Stimulated activated CD4-positive, alpha-beta T cell treated with anti-CD3 and anti-CD28 coated beads, TNF-alpha, amount 100 ng/mL, for 4 hours (primary cell): ENCODE measurements around the gene CDC14A.

Experiments
- DNase-seq, 3 experiments: peaks; one replicate each; pipeline ENCODE4 v3.0.0-alpha.2; 2020; ENCODE audit warnings: low read depth in 3 of 3

The CDC14A gene

DNA sequence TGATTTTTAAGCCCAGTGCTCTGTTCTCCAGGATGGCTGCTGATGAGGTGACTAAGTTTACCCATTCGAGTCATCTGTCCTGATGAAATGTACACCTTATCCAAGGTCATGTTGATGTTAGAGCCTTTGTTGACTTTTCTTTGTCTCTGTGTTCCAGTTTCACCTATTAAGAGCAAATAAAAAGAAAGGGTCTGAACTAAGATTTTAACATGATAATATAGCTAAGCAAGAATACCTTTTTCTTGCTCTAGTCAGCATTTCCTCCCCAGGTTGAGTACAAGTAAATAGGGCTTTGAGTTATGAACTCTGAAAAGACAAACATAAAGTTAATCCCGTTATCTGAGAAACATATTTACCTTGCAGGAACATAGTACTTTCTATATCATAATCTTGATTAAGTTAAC is 133.6 kb downstream of the CDC14A start:
- DNase-seq = no peak

DNA sequence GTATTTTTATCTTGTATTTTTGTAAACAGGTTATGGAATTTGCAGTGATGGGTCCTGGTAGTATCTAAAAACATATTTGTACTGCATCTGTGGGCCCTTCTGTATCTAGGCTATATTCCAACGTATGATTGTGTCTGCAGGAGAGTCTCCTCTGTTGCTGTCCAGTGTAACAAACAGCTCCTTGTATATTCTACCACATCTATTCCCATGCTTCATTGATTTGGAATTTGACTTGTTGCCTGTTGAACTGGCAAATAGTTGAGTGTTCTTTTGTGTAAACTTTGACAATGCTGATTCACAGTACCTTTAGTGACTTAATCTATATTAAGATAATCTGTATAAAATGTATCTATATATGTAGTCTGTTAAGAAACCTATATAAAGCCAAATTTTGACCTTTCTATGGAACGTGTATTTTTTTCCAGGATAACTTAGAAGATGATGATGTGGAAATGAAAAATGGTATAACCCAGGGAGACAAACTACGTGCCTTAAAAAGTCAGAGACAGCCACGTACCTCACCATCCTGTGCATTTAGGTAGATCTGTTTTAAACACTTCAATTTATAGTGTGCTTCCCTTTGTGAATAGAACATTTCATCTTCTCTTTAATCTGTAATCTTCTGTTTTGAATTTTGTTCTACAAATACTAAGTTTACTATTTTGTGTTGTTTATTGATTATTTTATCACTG is 142.2 kb downstream of the CDC14A start:
- DNase-seq = no peak

DNA sequence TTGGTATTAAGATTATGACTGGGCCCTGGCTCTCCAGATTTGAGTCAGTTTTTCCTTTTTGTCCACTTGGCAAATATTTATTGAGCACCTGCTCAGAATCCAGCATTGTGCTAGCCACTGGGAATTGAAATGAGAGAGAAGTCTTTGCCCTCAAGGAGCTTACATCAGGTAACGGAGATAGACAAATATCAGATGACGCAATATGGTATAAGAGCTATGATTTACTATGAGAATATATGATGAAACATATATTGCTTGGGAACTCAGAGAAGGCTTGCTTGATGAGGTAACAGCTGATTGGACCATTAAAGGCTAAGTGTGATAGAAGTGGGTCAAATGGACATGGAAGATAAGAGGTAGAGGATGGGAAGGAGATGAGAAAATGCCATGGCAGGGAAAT is 144.6 kb downstream of the CDC14A start:
- DNase-seq = no peak

DNA sequence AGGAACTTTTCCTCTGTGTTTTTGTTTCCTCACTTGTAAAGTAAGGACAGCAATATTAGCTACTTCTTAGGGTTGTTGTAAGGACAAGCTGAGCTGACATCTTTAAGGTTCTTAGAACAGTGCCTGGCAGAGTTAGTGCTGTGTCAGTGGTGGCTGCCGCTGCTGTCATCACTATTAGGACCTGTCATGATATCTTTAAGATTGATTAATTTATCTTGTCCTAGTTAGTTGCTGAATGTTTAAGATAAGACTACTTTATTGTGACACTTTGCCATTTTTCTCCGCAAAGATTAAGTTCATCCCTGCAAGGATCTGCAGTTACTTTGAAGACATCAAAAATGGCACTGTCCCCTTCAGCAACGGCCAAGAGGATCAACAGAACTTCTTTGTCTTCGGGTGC is 145.5 kb downstream of the CDC14A start:
- no peak for DNase-seq

DNA sequence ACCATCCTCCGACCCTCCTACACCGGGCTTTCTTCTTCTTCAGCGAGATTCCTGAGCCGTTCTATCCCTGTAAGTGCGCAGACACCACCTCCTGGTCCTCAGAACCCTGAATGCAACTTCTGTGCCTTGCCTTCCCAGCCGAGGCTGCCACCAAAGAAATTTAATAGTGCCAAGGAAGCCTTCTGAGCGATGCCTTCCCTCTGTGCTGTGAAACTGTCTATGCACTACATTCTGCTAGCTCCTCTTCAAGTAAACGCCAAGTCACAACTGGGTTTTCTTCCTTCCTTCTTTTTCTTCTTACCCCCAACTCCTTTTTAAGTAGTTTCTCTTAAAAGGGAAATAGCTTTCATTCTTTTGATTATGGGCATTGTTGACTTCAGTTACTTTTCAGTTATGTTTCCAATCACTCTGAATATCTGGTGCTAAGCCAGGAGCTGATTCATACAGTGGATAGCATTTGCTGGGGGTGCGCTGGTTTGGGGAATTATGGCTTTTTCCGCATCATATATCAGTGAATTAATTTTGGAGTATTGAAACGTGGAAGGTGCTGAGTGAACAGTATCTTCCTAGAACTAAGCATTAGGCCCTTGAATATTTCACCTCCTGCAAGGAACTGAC is 147.0 kb downstream of the CDC14A start:
- DNase-seq = no peak

DNA sequence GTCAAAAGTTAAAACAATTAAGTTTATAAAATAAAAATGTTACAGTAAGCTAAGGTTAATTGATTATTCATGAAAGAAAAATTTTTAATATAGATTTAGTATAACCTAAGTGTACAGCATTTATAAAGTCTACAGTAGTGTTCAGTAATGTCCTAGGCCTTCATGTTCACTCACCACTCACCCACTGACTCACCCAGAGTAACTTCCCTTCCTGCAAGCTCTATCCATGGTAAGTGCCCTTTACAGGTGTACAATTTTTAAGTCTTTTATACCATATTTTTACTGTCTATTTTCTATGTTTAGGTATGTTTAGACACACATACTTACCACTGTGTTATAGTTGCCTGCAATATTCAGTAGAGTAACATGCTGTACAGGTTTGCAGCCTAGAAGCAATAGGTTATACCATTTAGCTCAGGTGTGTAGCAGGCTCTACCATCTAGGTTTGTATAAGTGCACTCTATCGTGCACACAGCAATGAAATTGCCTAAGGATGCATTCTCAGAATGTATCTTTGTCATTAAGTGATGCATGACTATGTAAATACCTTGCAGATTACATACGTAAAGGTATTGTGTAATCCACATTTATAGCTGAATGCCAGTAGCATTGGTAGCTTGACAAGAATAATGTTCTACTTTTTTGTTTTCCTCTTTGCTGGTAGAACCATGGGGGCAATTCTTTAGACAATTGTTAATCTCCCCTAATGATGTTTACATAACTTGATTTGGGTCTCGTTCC is 149.9 kb downstream of the CDC14A start:
- no peak for DNase-seq

DNA sequence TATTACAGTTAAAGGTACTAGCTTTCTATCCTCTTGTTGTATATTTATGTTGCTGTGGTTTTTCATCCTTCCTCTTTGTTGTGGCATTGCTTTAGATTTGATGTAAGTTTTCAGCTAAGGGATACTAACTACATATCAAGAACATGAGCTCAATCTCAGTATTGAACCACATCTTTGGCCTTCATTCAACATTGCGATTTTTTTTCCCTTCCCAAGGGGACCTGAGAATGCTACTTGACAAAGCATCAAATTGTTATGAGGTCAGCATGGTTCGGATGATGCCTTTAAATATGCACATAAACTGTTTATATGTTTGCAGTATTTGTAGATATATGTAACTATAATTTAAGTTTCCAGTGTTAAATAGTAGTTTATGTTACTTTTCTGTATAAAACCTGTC is 153.9 kb downstream of the CDC14A start:
- no peak for DNase-seq

DNA sequence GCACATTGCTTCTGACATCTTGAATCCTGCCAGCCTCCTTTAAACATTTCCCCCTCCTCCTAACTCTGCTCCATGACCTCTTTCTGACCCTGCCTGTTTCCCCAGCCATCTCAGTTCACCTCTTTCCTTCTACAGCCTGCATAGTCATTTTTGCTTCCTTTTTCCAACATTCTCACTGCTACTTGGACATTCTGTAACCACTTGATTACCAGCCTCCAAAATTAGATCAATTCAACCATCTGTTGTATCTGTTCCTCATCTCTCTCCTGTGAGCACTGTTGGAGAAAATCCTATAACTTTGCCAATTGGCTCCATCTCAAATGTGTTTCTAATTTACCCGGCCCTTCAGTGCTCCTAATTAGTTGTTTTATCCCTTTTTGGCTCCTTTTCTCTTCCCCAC is 158.1 kb downstream of the CDC14A start:
- DNase-seq = no peak

DNA sequence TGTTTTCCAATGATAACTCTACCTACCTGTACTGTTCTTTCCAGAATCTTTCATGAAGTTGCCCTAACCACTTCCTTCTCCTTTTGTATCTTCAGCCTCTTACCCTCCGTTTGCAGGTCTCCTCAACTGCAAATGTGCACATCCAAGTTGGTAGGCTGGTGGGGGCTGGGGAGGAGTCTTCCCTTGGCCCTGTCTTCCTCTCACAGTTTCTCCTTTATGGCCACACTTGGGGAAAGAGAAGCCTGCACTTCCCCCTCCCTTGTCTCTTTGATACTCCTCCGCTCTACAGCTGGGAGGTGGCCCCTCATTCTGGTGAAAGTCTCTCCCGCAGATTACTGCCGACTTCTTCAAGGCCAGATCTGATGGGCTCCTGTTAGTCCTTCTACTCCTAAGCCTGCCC is 158.8 kb downstream of the CDC14A start:
- DNase-seq = no peak

DNA sequence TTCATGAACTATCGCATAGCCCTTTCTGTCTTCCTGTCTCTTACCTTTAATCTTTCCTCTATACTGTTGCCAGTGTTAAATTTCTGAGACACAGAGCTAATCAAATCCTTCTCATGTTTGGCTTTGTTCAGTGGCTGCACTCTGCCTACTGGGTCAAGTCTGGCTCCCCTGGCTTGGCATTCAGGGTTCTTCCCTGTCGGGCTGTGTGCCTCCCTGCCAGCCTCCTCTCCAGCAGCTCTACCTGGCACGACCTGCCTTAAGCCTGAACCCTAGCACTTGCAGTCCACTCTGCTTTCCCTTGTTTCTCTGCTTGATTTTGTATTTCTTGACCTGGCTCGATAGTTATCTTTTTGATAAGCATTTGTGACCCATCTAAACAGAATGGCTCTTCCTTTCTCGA is 159.5 kb downstream of the CDC14A start:
- no peak for DNase-seq

DNA sequence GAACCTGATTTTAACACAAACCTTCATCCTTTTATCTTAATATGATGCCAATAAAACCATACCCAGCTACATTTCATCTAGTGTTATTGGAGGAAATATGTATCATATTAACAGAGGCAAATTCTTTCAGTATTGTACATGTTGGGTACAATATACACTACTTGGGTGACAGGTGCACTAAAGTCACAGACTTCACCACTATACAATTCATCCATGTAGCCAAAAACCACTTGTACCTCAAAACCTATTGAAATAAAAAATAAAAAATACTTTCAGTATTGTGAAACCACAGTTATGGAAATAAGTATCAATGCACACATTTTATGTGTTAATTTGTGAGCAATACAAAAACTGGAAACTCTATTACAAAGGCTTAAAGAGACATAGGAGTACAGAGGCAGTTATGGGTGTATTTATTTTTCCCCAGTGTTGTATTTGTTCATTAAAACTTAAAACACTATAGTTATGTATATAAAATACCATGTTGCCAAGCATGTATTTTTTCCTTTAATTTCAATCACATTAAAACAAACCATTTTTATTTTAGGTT is 160.6 kb downstream of the CDC14A start:
- no peak for DNase-seq

DNA sequence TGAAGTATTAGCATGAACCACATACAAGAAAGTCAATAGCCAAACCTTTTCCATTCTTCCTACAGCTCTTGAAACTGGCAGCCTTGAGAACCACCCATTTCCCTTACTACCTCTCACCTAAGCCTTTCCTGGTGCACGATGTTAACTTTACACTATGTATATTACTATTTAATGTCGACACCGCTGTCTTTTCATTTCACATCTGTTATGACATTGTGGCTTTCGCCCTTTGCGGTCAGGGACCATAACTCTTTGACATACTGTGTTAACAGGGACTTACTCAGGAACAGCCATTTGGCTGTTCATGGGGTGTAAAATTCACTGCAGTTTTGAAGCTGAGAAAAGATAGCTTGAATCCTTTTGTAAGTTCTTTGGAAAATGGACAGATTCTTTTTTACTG is 164.6 kb downstream of the CDC14A start:
- DNase-seq = no peak

DNA sequence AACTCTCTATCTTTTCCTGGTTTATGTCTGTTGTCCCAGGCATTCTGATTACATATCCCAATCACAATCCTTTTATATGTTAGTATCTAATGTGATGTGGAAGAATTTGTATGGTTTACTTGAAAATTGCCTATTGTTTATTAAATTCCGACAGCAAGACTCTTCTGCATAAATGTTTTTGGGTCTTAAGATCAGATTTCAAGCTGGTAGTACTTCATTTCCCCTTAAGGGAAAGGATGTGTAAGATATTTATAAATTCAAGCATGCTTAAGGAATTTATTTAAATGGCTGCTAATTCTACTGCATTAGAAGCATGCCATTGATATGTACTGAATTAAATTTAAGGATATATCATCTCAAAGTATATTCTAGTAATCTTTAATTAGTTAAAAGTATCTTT is 165.2 kb downstream of the CDC14A start:
- no peak for DNase-seq

DNA sequence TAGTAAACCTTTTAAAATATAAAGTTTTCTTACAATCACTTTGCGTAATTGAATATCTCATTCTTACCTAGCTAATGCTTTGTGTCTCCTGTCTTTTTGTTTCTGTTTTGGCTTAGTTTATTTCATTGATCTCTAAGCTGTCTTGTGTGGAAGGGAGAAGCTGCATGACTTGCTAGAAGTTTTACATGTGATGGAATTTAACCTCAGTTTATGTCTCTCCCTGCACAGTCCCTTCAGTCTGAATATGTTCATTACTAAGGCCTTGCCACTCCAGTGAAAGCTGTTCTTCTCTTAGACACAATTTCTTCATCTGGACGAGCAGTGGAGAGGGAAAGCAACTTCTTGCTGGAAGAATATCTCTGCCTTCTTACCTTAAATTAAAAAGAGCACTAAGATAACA is 165.7 kb downstream of the CDC14A start:
- DNase-seq = no peak

DNA sequence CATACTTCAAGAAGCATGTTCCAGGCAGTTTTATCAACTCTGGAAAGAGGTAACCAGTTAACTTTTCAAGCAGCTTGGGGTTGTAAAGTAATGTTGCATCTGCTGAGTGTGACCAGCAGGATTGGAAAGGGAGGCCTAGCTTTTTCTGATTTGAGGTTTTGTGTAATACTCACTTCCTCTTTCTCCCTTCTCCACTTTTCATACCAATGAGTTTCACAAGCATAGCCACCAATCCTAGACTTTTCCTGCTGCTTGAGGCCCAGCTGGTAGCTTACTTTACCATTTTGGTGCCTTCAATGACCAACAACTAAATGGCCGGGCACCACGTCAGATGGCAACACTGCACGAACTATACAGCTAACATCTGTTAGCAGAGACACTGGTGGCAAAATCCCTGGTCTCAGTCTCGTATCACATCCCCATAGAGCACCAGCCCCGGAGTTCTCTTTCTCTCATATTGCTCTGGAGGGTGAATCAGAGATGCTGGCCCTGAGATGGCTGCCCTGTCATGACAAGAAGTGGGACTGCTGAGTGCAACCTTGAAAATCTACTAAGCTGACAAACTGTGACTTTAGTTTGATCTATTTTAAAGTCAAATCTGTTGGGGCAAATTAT is 170.8 kb downstream of the CDC14A start:
- DNase-seq = no peak

DNA sequence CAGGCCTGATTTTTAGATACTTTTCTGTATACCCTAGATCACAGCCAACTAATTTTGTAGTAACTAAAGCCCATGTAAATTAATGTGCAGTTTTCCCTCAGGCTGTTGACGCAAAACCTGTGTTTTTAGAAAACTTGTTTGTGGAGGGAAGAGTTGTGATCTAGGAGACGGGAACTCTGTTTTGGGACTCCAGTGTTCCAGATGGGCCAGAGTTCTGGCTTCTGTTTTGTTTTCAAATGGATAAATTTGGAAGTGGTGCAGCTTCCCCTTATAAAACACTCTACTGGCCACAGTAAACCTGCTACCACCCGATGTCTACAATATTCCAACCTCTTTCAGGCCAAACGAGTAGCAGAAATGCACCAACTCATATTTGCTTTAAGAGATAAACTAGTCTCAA is 172.0 kb downstream of the CDC14A start:
- no peak for DNase-seq

DNA sequence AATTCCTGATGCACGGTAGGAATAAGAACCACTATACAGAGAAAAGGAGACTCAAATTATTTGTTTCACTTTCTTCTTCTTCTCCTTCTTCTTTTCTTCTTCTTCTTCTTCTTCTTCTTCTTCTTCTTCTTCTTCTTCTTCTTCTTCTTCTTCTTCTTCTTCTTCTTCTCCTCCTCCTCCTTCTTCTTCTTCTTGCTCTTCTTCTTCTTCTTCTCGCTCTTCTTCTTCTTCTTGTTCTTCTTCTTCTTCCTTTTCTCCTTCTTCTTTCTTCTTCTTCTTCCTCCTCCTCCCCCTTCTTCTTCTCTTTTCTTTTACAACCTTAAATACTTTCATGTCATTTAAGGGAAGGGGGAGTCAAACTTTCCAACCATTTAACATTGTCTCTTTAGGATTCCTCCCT is 174.6 kb downstream of the CDC14A start:
- no peak for DNase-seq

DNA sequence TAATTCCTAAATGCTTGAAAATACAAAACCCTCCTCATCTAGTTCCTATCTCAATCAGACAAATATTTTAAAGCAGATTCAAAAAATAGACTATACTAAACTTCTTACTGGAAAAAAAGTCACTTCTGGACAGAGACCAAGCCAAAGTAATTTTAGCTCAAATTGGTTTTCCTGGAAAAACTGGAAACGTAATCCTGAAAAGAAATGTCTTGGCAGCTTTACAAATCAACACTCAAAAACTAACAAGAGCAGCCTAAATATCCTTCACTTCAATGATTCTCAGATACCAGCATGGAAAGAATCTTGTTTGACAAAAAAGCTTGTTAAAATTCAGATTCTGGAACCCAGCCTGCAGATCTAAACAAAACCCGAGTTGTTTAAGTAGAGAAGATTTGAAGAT is 176.6 kb downstream of the CDC14A start:
- DNase-seq = no peak

DNA sequence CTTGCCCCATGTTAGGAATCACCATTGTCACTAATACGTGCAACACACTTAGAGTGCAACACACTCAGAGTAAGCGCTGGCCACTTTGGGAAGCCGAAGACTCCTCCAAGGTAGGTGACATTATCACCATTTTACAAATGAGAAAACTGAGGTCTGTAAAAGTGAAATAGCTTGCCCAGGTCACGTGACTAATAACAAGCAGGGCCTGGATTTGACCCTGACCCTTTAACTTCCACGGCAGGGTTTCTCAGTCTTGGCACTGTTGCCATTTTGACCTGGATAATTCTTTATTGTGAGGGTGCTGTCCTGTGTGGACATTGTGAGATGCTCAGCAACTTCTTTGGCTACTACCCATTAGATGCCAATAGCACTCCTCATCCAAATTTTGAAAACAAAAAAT is 177.8 kb downstream of the CDC14A start:
- DNase-seq = no peak

DNA sequence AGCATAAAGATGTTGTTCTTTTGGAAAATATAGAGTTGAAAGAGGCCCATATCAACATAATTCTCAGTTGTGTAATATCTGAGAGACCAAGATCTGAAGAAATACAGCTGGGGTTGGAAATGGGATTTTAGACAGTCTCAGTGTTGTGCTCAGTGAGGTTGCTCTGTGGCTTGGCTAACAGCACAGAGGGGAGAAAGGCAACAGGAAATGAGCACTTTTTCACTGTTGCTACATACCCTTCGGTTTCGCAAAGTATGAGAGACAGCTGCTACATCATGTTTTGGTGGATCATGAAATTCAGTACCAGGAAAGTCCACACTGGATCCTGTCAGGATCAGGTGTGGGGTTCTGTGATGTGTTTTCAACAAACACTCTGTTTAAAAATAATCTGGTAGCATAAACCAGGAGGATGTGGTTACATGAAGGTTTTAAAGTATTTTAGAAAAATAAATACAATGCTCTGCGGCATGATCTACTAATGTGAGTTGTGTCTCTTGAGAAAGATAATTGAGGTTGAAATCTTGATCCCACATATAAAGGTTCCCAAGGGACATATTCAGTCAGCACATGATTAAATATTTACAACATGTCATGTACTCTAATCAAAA is 178.7 kb downstream of the CDC14A start:
- no peak for DNase-seq

DNA sequence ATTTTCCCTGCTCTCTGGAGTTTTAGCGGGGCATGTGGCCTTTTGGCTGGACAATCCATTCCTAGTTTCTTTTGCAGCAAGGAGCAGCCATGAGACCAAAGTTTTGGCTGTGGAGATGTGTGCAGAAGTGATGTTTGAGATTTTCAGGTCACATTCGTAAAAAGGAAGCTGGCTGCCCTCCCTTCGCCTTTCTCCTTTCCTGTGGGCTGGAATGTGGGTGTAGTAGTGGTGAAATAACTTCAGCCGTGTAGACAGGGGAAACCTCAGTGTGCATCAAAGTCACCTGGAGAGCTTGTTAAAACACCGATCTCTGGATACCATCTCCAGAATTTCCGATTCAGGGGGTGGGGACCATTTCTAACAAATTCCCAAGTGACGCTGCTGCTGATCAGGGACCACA is 180.3 kb downstream of the CDC14A start:
- DNase-seq = no peak

DNA sequence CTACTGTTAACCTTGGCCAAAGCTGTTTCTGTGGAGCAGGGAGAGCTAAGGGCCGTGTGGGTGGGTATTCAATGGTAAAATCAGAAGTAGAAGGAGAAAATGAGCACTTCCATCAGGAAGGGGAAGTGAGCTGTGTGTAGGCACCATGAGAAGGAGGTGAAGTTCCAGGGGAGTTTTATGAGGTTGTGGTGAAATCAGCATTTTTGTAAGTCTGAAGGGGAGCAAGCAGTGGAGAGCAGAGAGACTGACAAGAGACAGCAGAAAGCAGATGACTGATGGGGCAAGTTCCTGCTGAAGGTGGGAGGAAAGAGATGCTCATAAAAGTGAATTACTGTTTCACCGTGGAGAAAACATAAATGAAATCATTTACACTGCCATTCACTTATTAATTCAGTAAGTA is 183.0 kb downstream of the CDC14A start:
- no peak for DNase-seq
